ENCODE results near the gene ZNF525. TPM values are rescaled to one million over a fixed set of nuclear protein-coding genes. Genes with fewer than 3 reads are reported as not detected.
"Not testable (repeated sequence)": the region's sequence is repeated elsewhere in the genome, so short reads cannot be mapped to it uniquely, and the experiment has no call there.

Gene ZNF525
- total RNA-seq, 1 donor from 2014 or later: 6.9 TPM

- Mint-ChIP-seq H3K27me3 (ENCODE audit: low read depth) (no peaks in the 10 kb centered on the region), H3K36me3 (ENCODE audit: low read depth) (peaks cover 23% of the 10 kb centered on the region), H3K27ac (ENCODE audit: unreplicated experiment) (no peak overlapping the region), H3K4me1 (peaks cover 12% of the 10 kb centered on the region), H3K9me3 (peaks cover 10% of the 10 kb centered on the region), H3K4me3 (no peak overlapping the region)
- no peak for DNase-seq (ENCODE audit: low read depth, low spot score)
- TF ChIP-seq CTCF (conservative IDR thresholded peaks at IDR 0.05): no peak
Measured at GRCh38 chr19:53389978-53390377, 24.5 kb downstream of the ZNF525 start.

- Mint-ChIP-seq H3K4me3 (peak overlapping the region; percentile 97), H3K36me3 (ENCODE audit: low read depth) (peaks cover 9% of the 10 kb centered on the region), H3K4me1 (peaks cover 26% of the 10 kb centered on the region)
Measured at GRCh38 chr19:53394522-53394973, 29.0 kb downstream of the ZNF525 start.

GRCh38 chr19:53394974-53395839 is 29.7 kb downstream of the ZNF525 start, which contains the start of gene ZNF765:
Gene ZNF765, plus strand, starts transcription at chr19:53395149. Its CDS starts 2,867 bp downstream, at chr19:53398016.
- peaks cover 26% of the 10 kb centered on the region for H3K4me1 Mint-ChIP-seq
- peaks cover 9% of the 10 kb centered on the region for H3K36me3 Mint-ChIP-seq (ENCODE audit: low read depth)

More at GRCh38 chr19:53394522-53394973, 29.0 kb downstream of the ZNF525 start:
- peaks cover 1% of the 10 kb centered on the region for H3K9me3 Mint-ChIP-seq
- no peaks in the 10 kb centered on the region for H3K27me3 Mint-ChIP-seq (ENCODE audit: low read depth)
- H3K27ac Mint-ChIP-seq (ENCODE audit: unreplicated experiment): peak overlapping the region; percentile 96
- no peak for TF ChIP-seq CTCF (conservative IDR thresholded peaks at IDR 0.05)
- DNase-seq (ENCODE audit: low read depth, low spot score): no peak

GRCh38 chr19:53395840-53396524 is 30.5 kb downstream of the ZNF525 start:
- H3K4me1 Mint-ChIP-seq: peaks cover 26% of the 10 kb centered on the region
- not testable (repeated sequence) for H3K9me3 Mint-ChIP-seq; DNase-seq (ENCODE audit: low read depth, low spot score); H3K27me3 Mint-ChIP-seq (ENCODE audit: low read depth)
- peak overlapping the region; percentile 10 for H3K27ac Mint-ChIP-seq (ENCODE audit: unreplicated experiment)
- H3K4me3 Mint-ChIP-seq: peak overlapping the region; percentile 97
- peaks cover 15% of the 10 kb centered on the region for H3K36me3 Mint-ChIP-seq (ENCODE audit: low read depth)

More at GRCh38 chr19:53394974-53395839, 29.7 kb downstream of the ZNF525 start, which contains the start of gene ZNF765:
- DNase-seq (ENCODE audit: low read depth, low spot score): peak; percentile 95
- Mint-ChIP-seq H3K27ac (ENCODE audit: unreplicated experiment) (peak within 1 kb of the TSS; percentile 96), H3K27me3 (ENCODE audit: low read depth) (no peaks in the 10 kb centered on the region), H3K4me3 (peak within 1 kb of the TSS; percentile 97), H3K9me3 (no peaks in the 10 kb centered on the region)
- peak; percentile 63 for TF ChIP-seq CTCF (conservative IDR thresholded peaks at IDR 0.05)

- H3K4me3 Mint-ChIP-seq: peak overlapping the region; percentile 97
- H3K27ac Mint-ChIP-seq (ENCODE audit: unreplicated experiment): no peak overlapping the region
- TF ChIP-seq CTCF (conservative IDR thresholded peaks at IDR 0.05): no peak
Measured at GRCh38 chr19:53396525-53396868, 31.0 kb downstream of the ZNF525 start.

GRCh38 chr19:53397918-53398317 is 32.4 kb downstream of the ZNF525 start:
- H3K9me3 Mint-ChIP-seq; H3K27ac Mint-ChIP-seq (ENCODE audit: unreplicated experiment); H3K27me3 Mint-ChIP-seq (ENCODE audit: low read depth); DNase-seq (ENCODE audit: low read depth, low spot score): not testable (repeated sequence)
- H3K4me3 Mint-ChIP-seq: peak overlapping the region; percentile 44
- peaks cover 26% of the 10 kb centered on the region for H3K36me3 Mint-ChIP-seq (ENCODE audit: low read depth)
- H3K4me1 Mint-ChIP-seq: peaks cover 26% of the 10 kb centered on the region

More at GRCh38 chr19:53396525-53396868, 31.0 kb downstream of the ZNF525 start:
- no peaks in the 10 kb centered on the region for H3K27me3 Mint-ChIP-seq (ENCODE audit: low read depth)
- no peaks in the 10 kb centered on the region for H3K9me3 Mint-ChIP-seq
- H3K4me1 Mint-ChIP-seq: peaks cover 26% of the 10 kb centered on the region
- peaks cover 18% of the 10 kb centered on the region for H3K36me3 Mint-ChIP-seq (ENCODE audit: low read depth)
- no peak for DNase-seq (ENCODE audit: low read depth, low spot score)

All from neural crest cell (in vitro differentiated cells).